Activated CD8-positive, alpha-beta T cell treated with anti-CD3 and anti-CD28 coated beads for 36 hours (primary cell): Measurements from ENCODE around the gene B4GALNT4. TPM values are rescaled to one million over a fixed set of nuclear protein-coding genes. Genes with fewer than 3 reads are reported as not detected.

Experiments
- ATAC-seq: fragments of 200-7000 bp; cut with Tn5 transposase; one replicate; pipeline ENCODE4 v1.10.0; 2021; ENCODE audit warnings: mild to moderate bottlenecking, moderate library complexity
- CTCF ChIA-PET: fragments of 350-600 bp; sonication (Branson Sonifier 250); formaldehyde crosslinking; loops from one replicate; lab custom pipeline; 2021; ENCODE audit warnings: antibody characterized with exemption; lab: Charles Lee
- POLR2A ChIA-PET: fragments of 350-600 bp; sonication (Branson Sonifier 250); formaldehyde crosslinking; loops from one replicate; lab custom pipeline; 2021; ENCODE audit warnings: antibody characterized with exemption; lab: Charles Lee
- DNase-seq: peaks from one replicate; pipeline ENCODE4 v3.0.0-alpha.2; 2020
- H3K27ac Mint-ChIP-seq: one replicate; pipeline ENCODE4 v1.8.0; 2021; ENCODE audit warnings: mild to moderate bottlenecking, mixed read lengths
- H3K27me3 Mint-ChIP-seq: one replicate; pipeline ENCODE4 v1.8.0; 2021; ENCODE audit warnings: mixed read lengths
- H3K36me3 Mint-ChIP-seq: one replicate; pipeline ENCODE4 v1.8.0; 2021; ENCODE audit warnings: low read depth, mixed read lengths
- H3K4me1 Mint-ChIP-seq: one replicate; pipeline ENCODE4 v1.8.0; 2021; ENCODE audit warnings: low read depth, mixed read lengths
- H3K4me3 Mint-ChIP-seq: one replicate; pipeline ENCODE4 v1.8.0; 2021; ENCODE audit warnings: mild to moderate bottlenecking, moderate library complexity, mixed read lengths
- H3K9me3 Mint-ChIP-seq: one replicate; pipeline ENCODE4 v1.8.0; 2021; ENCODE audit warnings: mixed read lengths
- intact Hi-C: fragments of 100-400 bp; cut with micrococcal nuclease; formaldehyde crosslinking; loops from one replicate; pipeline ENCODE4 v1.10.0; 2022
- total RNA-seq, 2 experiments: library from RNA; stranded (reverse); gene quantifications; one replicate each; pipeline ENCODE4 v1.2.3, GENCODE V29; 2021
- TF ChIP-seq, protein P1 (sequence below): fragments of 200-600 bp; IDR thresholded peaks from one replicate; pipeline ENCODE4 v1.8.0; 2022; ENCODE audit warnings: antibody characterized with exemption, mild to moderate bottlenecking

Gene B4GALNT4
- total RNA-seq, 2 experiments from 2014 or later: 1.5 to 3.4 TPM

DNA sequence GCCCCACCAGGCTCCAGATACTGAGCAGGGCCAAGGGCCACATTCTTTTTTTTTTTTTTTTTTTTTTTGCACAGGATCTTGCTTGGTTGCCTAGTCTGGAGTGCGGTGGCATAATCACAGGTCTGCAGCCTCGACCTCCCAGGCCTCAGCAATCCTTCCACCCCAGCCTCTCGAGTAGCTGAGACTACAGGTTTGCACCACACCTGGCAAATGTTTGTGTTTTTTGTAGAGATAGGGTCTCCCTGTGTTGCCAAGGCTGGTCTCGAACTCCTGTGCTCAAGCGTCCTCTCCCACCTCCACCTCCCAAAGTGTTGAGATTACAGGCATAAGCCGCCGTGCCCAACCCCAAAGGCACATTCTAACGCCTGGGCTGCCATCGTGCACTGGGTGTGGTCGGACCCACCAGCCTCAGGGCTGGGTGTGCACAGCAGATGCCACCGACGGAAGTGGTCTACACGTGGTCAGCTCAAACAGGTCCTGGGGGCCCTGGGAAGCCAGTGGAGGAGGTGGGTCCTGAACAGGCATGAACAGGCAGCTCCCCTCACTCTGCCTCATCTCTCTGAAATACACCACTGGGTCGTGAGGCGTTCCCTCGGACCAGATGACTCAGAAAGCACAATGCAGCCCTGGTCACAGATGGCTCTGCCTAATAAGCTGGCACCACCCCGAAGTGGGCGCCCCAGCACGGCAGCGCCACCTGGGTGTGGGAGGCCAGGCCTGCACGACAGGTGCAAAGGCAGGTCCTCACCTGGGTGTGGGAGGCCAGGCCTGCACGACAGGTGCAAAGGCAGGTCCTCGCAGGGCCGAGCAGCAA lies 5.1 kb upstream of the B4GALNT4 start:
- ChIA-PET POLR2A (interaction anchor here (1.9 to 2.2 kb wide), 2 partner anchors 47 to 113 kb away, joined by 5 to 6 read pairs; no protein-coding TSS in a partner anchor), CTCF (interaction anchor here (0.7 to 5.1 kb wide), 16 partner anchors 9 to 157 kb away, joined by 3 to 42 read pairs (median 4); partner anchors contain the start of genes BET1L, IFITM2, IFITM5 and NLRP6)
- no peaks in the 10 kb centered on the region for H3K36me3 Mint-ChIP-seq
- no peaks in the 10 kb centered on the region for H3K9me3 Mint-ChIP-seq
- no peak overlapping the region for H3K27ac Mint-ChIP-seq
- H3K4me3 Mint-ChIP-seq: no peak overlapping the region
- ATAC-seq (peak; percentile 81), DNase-seq (peak; percentile 72)
- intact Hi-C loops: loop anchor here (2.0 kb wide), 1 partner anchor 59 kb away; no protein-coding TSS in a partner anchor
- peaks cover 7% of the 10 kb centered on the region for H3K4me1 Mint-ChIP-seq
- peaks cover 27% of the 10 kb centered on the region for H3K27me3 Mint-ChIP-seq
- TF ChIP-seq, protein P1, sequence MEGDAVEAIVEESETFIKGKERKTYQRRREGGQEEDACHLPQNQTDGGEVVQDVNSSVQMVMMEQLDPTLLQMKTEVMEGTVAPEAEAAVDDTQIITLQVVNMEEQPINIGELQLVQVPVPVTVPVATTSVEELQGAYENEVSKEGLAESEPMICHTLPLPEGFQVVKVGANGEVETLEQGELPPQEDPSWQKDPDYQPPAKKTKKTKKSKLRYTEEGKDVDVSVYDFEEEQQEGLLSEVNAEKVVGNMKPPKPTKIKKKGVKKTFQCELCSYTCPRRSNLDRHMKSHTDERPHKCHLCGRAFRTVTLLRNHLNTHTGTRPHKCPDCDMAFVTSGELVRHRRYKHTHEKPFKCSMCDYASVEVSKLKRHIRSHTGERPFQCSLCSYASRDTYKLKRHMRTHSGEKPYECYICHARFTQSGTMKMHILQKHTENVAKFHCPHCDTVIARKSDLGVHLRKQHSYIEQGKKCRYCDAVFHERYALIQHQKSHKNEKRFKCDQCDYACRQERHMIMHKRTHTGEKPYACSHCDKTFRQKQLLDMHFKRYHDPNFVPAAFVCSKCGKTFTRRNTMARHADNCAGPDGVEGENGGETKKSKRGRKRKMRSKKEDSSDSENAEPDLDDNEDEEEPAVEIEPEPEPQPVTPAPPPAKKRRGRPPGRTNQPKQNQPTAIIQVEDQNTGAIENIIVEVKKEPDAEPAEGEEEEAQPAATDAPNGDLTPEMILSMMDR: peak; percentile 65

DNA sequence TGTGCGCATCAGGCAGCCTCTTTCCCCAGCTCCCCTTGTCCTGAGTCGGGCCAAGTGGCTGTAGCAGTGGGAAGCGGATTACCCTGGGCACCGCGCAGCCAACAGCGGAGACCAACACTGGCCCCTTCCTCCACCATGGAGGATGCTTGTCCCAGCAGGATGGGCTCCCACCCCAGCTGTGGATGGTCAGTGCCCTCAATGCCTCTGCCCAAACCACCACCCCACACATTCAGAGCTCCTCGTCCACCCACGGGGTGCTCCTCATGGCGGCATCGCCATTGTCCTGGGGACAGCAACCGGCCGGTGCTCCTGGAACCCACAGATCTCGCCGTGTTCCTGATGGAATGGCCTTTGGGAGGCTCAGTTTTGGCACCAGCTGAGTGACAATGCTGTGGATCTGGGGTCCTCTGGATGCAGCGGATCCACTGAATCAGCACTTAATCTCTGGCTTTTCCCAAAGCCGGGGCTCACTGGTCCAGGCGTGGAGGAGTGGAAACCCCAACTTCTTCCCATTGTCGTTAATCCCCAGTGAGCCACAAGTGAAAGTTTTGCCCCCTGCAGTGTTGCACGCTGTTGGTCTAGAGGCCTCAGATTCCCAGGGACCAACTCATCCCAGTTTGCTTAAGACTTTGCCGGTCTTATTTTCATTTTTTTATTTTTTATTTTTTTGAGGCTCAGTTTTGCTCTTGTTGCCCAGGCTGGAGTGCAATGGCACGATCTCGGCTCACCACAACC lies 4.1 kb upstream of the B4GALNT4 start:
- H3K36me3 Mint-ChIP-seq: no peaks in the 10 kb centered on the region
- POLR2A ChIA-PET: no interaction called here
- DNase-seq (no peak), ATAC-seq (no peak)
- CTCF ChIA-PET: interaction anchor here (0.7 to 5.1 kb wide), 12 partner anchors 10 to 158 kb away, joined by 3 to 42 read pairs (median 5); partner anchors contain the start of genes BET1L, IFITM2, IFITM5 and NLRP6
- intact Hi-C loops: no loop called here
- H3K27me3 Mint-ChIP-seq: peaks cover 28% of the 10 kb centered on the region
- H3K27ac Mint-ChIP-seq: no peak overlapping the region
- H3K9me3 Mint-ChIP-seq: no peaks in the 10 kb centered on the region
- TF ChIP-seq, protein P1: no peak
- H3K4me1 Mint-ChIP-seq: peaks cover 3% of the 10 kb centered on the region
- H3K4me3 Mint-ChIP-seq: no peak overlapping the region

DNA sequence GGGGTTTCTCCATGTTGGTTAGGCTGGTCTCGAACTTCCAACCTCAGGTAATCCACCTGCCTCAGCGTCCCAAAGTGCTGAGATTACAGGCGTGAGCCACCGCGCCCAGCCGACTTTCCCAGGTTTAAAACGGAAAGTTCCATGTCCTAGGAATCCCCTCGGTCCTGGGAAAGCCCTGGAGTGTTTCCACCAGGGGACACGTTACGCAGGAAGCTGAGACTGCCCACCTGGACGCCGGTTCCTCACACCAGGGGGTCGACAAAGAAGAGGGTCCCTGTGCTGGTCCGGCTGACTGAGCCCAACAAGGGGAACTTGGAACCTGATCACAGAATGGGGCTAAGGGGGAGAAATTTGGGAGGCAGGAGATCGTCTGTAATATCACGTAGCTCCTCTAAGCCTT lies 3.5 kb upstream of the B4GALNT4 start:
- no peak for DNase-seq
- TF ChIP-seq, protein P1: no peak
- Mint-ChIP-seq H3K27ac (no peak overlapping the region), H3K9me3 (no peaks in the 10 kb centered on the region), H3K4me1 (peaks cover 3% of the 10 kb centered on the region), H3K4me3 (no peak overlapping the region), H3K27me3 (peaks cover 34% of the 10 kb centered on the region), H3K36me3 (no peaks in the 10 kb centered on the region)
- CTCF ChIA-PET: interaction anchor here (1.2 to 1.5 kb wide), 3 partner anchors 20 to 115 kb away, joined by 3 to 4 read pairs (median 4); no protein-coding TSS in a partner anchor
- intact Hi-C loops: no loop called here
- POLR2A ChIA-PET: interaction anchor here (1.4 kb wide), 1 partner anchor 60 kb away, joined by 3 read pairs; no protein-coding TSS in a partner anchor
- no peak for ATAC-seq

DNA sequence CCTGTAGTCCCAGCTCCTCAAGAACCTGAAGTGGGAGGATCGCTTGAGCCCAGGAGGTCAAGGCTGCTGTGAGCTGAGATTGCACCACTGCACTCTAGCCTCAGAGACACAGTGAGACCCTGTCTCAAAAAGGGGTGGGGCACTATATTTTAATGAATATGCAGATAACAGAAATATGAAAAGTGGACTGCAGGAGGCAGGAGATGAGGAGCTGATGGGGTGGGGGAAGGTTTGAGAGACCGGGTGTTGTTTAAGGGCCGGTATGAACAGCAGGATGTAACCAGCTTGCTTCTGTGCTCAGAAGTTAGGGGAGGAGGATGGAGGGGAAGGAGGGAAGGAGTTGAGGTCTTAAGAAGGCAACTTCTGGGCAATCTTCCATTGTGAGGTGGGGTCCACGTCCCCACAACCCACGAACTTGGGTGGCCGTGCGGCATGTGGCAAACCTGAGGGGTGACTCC lies 1.3 kb upstream of the B4GALNT4 start:
- no peak overlapping the region for H3K27ac Mint-ChIP-seq
- POLR2A ChIA-PET: interaction anchor here (0.6 to 1.3 kb wide), 3 partner anchors 10 to 138 kb away, joined by 3 read pairs; no protein-coding TSS in a partner anchor
- intact Hi-C loops: no loop called here
- no peak overlapping the region for H3K4me3 Mint-ChIP-seq
- peaks cover 3% of the 10 kb centered on the region for H3K4me1 Mint-ChIP-seq
- peaks cover 37% of the 10 kb centered on the region for H3K27me3 Mint-ChIP-seq
- no peaks in the 10 kb centered on the region for H3K9me3 Mint-ChIP-seq
- TF ChIP-seq, protein P1: no peak
- DNase-seq (no peak), ATAC-seq (no peak)
- no peaks in the 10 kb centered on the region for H3K36me3 Mint-ChIP-seq
- CTCF ChIA-PET: interaction anchor here (0.7 to 1.5 kb wide), 2 partner anchors 9 to 117 kb away, joined by 4 to 6 read pairs; no protein-coding TSS in a partner anchor
